PC-9 (cell line): Measurements from ENCODE around the gene TEX30. TPM values are rescaled to one million over a fixed set of nuclear protein-coding genes. Genes with fewer than 3 reads are reported as not detected.

Experiments used
- BruUV-seq: library from RNA; stranded (reverse); fragments of 400-500 nt; replicated peaks from 2 replicates; lab custom pipeline; 2021; lab: Mats Ljungman, UMichigan
- CTCF ChIA-PET: fragments of 300-600 bp; sonication (Branson Sonifier 250); formaldehyde crosslinking; loops from one replicate; lab custom pipeline; 2022; ENCODE audit warnings: antibody characterized with exemption; lab: Charles Lee
- POLR2A ChIA-PET: fragments of 300-600 bp; sonication (Branson Sonifier 250); formaldehyde crosslinking; loops from one replicate; lab custom pipeline; 2022; ENCODE audit warnings: antibody characterized with exemption; ENCODE audit not compliant: unreplicated experiment; lab: Charles Lee
- DNase-seq, 2 experiments: peaks; one replicate each; pipeline versions ENCODE4 v3.0.0 to v3.0.0-alpha.2; 2015 to 2022; ENCODE audit warnings: mixed read lengths in 1 of 2
- H2AFZ ChIP-seq: fragments of 200-600 bp; sonication (generic); 2 replicates; pipeline ENCODE4 v1.8.1; 2017; ENCODE audit warnings: antibody characterized with exemption
- H3F3A ChIP-seq: fragments of 200-600 bp; sonication (generic); 2 replicates; pipeline ENCODE4 v1.8.1; 2017; ENCODE audit warnings: antibody characterized with exemption, mild to moderate bottlenecking, low read depth; ENCODE audit not compliant: insufficient read depth
- H3K27ac ChIP-seq: fragments of 200-600 bp; sonication (generic); 2 replicates; pipeline ENCODE4 v1.6.1; 2016; ENCODE audit warnings: mixed run types
- H3K27me3 ChIP-seq: fragments of 200-600 bp; sonication (generic); 2 replicates; pipeline ENCODE4 v1.6.1; 2016; ENCODE audit warnings: low read depth, mixed run types; ENCODE audit not compliant: insufficient read depth
- H3K36me3 ChIP-seq: fragments of 200-600 bp; sonication (generic); 2 replicates; pipeline ENCODE4 v1.6.1; 2016; ENCODE audit warnings: low read depth, mixed run types
- H3K4me1 ChIP-seq: fragments of 200-600 bp; sonication (generic); replicated peaks from 2 replicates; pipeline ENCODE4 v1.6.1; 2016; ENCODE audit warnings: mixed run types; ENCODE audit not compliant: insufficient read depth
- H3K4me2 ChIP-seq: fragments of 200-600 bp; sonication (generic); 2 replicates; pipeline ENCODE4 v1.6.1; 2017; ENCODE audit warnings: mixed run types
- H3K4me3 ChIP-seq: fragments of 200-600 bp; sonication (generic); 2 replicates; pipeline ENCODE4 v1.6.1; 2016; ENCODE audit warnings: mixed run types
- H3K79me2 ChIP-seq: fragments of 200-600 bp; sonication (generic); 2 replicates; pipeline ENCODE4 v1.6.1; 2017; ENCODE audit warnings: low read depth, mixed run types
- H3K9me2 ChIP-seq: fragments of 200-600 bp; sonication (generic); 2 replicates; pipeline ENCODE4 v1.8.1; 2017; ENCODE audit warnings: mild to moderate bottlenecking; ENCODE audit not compliant: insufficient read depth
- H3K9me3 ChIP-seq: fragments of 200-600 bp; sonication (generic); 2 replicates; pipeline ENCODE4 v1.8.1; 2016; ENCODE audit warnings: low read depth; ENCODE audit not compliant: insufficient read depth
- H4K20me1 ChIP-seq: fragments of 200-600 bp; sonication (generic); 2 replicates; pipeline ENCODE4 v1.8.1; 2017; ENCODE audit not compliant: insufficient read depth
- EZH2 ChIP-seq: fragments of 200-600 bp; sonication (generic); IDR thresholded peaks from 2 replicates; pipeline ENCODE4 v1.8.0; 2017; ENCODE audit warnings: antibody characterized with exemption, low read depth
- intact Hi-C: fragments of 100-400 bp; cut with micrococcal nuclease; formaldehyde crosslinking; loops from one replicate; pipeline ENCODE4 v1.10.0; 2022; ENCODE audit not compliant: unreplicated experiment
- total RNA-seq: library from RNA; stranded (reverse); gene quantifications from 2 replicates; pipeline ENCODE4 v1.2.3, GENCODE V29; 2021
- TF ChIP-seq, protein P1 (sequence below): fragments of 200-600 bp; sonication (generic); conservative IDR thresholded peaks from 2 replicates; pipeline ENCODE4 v1.6.1; 2017; ENCODE audit warnings: mixed run types, antibody characterized with exemption, mild to moderate bottlenecking, moderate library complexity

Gene TEX30
- total RNA-seq, 1 experiment from 2014 or later: 13.1 TPM

GRCh38 chr13:102768909-102769308, 4.7 kb downstream of the TEX30 start:
- Histone ChIP-seq H2AFZ (no peak overlapping the region), H3K4me2 (no peak overlapping the region), H3K9me3 (no peaks in the 10 kb centered on the region), H3K79me2 (peaks cover 15% of the 10 kb centered on the region), H3F3A (no peaks in the 10 kb centered on the region; the same call in 1 of the 2 replicates), H3K4me1 (peaks cover 6% of the 10 kb centered on the region), H3K9me2 (no peaks in the 10 kb centered on the region), H3K4me3 (no peak overlapping the region), H3K27me3 (no peaks in the 10 kb centered on the region), H3K27ac (no peak overlapping the region), H4K20me1 (no peaks in the 10 kb centered on the region), H3K36me3 (peaks cover 3% of the 10 kb centered on the region; the same call in 1 of the 2 replicates)
- intact Hi-C loops: no loop called here
- ChIA-PET CTCF (no interaction called here), POLR2A (no interaction called here)
- TF ChIP-seq EZH2: no peak
- TF ChIP-seq, protein P1, sequence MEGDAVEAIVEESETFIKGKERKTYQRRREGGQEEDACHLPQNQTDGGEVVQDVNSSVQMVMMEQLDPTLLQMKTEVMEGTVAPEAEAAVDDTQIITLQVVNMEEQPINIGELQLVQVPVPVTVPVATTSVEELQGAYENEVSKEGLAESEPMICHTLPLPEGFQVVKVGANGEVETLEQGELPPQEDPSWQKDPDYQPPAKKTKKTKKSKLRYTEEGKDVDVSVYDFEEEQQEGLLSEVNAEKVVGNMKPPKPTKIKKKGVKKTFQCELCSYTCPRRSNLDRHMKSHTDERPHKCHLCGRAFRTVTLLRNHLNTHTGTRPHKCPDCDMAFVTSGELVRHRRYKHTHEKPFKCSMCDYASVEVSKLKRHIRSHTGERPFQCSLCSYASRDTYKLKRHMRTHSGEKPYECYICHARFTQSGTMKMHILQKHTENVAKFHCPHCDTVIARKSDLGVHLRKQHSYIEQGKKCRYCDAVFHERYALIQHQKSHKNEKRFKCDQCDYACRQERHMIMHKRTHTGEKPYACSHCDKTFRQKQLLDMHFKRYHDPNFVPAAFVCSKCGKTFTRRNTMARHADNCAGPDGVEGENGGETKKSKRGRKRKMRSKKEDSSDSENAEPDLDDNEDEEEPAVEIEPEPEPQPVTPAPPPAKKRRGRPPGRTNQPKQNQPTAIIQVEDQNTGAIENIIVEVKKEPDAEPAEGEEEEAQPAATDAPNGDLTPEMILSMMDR: no peak
- no peak for DNase-seq
- no TSS peak for BruUV-seq

DNA sequence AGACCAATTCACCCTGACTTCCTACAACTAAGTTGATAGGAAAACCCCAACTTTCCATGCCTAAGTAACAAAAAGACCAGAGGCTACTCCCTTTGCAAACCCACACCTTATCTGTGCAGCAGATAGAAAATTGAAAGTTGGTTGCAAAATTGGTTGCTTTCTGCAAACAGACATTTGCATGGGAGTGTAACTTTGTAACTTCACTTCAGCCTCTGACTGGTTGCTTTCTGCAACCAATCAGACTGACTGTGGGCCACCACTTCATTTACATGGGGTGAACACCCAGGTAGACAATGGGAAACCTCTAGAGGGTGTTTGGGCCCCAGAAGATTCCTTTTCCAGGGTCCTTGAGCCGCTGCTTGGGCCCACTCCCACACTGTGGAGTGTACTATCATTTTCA, 9.8 kb downstream of the TEX30 start:
- no peaks in the 10 kb centered on the region for H3K79me2 ChIP-seq
- H3K27ac ChIP-seq: no peak overlapping the region
- H3K4me3 ChIP-seq: no peak overlapping the region
- intact Hi-C loops: no loop called here
- peaks cover 3% of the 10 kb centered on the region; the same call in 1 of the 2 replicates for H3K36me3 ChIP-seq
- no peak for DNase-seq
- no peaks in the 10 kb centered on the region for H3K27me3 ChIP-seq
- no TSS peak for BruUV-seq
- POLR2A ChIA-PET: no interaction called here
- no peaks in the 10 kb centered on the region; the same call in 1 of the 2 replicates for H3F3A ChIP-seq
- H3K4me1 ChIP-seq: no peaks in the 10 kb centered on the region
- H3K9me2 ChIP-seq: no peaks in the 10 kb centered on the region
- H3K4me2 ChIP-seq: no peak overlapping the region
- H2AFZ ChIP-seq: no peak overlapping the region
- TF ChIP-seq, protein P1: no peak
- TF ChIP-seq EZH2: no peak
- H3K9me3 ChIP-seq: no peaks in the 10 kb centered on the region
- no peaks in the 10 kb centered on the region for H4K20me1 ChIP-seq
- CTCF ChIA-PET: no interaction called here

DNA sequence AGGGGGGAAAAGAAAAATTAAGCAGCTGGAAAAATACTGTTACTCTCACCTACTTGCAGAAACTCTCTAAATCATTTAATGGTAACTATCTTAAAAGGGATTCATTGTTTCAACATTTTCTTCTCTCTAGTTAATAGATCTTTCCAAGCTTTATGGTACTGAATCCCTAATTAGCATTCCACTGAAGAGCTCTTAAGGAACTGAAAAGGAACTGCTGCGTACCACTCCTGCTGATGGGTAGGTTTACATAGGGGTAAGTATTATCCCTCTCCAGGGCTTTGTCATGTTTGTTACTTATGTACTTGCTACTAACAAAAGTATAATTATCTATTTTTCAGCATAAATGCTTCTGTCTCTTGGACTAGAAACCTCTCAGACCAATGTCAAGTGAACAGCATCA, 12.5 kb downstream of the TEX30 start:
- Histone ChIP-seq H3K9me3 (no peaks in the 10 kb centered on the region), H3K36me3 (no peaks in the 10 kb centered on the region), H3K4me3 (no peak overlapping the region), H3K27me3 (no peaks in the 10 kb centered on the region), H3K9me2 (no peaks in the 10 kb centered on the region), H4K20me1 (no peaks in the 10 kb centered on the region), H3K79me2 (no peaks in the 10 kb centered on the region), H3K4me1 (no peaks in the 10 kb centered on the region), H2AFZ (no peak overlapping the region), H3K4me2 (no peak overlapping the region), H3K27ac (no peak overlapping the region), H3F3A (no peaks in the 10 kb centered on the region; the same call in 1 of the 2 replicates)
- BruUV-seq: no TSS peak
- TF ChIP-seq EZH2: no peak
- TF ChIP-seq, protein P1: no peak
- intact Hi-C loops: no loop called here
- ChIA-PET POLR2A (no interaction called here), CTCF (no interaction called here)
- DNase-seq: no peak
